ENCODE results near the gene RAB7A. TPM values are rescaled to one million over a fixed set of nuclear protein-coding genes. Genes with fewer than 3 reads are reported as not detected.

RAB7A gene
- total and polyA plus RNA-seq, 2 of the 4 experiments (the other 2 are of a cell fraction) = 57.0 to 240 TPM

DNA sequence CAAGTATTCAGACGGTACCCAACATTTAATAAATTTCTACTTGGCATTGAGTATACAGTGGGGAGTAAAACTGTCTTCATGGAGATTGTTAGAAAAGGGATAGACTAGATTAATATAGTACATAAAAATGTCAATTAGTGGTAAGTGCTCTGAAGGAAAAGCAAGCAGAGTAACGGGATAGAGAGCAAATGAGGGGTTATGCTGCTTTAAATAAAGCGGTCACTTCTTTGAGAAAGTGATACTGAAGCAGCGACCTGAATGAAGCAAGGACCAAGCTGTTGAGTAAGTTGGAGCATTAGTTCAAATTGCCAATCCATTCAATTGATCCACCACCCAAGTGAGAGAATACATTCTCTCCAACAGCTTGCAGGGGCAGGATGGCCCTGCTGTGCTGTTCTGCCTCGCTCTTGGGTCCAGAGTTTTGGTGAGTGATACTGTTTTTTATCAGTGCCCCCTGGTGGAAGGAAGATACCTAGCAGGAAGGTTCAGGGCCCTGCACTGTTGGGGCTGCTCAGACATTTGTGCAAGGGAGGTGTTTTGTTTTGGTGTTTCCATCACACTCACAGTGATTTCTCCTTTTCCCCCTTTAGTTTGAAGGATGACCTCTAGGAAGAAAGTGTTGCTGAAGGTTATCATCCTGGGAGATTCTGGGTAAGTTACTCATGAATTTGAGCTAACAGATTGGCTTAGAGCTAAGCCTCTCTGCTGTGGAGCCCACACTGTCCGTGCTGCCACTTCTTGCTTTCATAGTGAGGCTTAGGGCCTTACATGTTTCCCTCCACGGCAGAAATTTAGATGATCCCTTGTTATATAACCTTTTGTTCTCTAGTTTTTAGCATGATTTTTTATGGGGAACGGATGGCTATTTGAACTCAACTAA is 69.0 kb downstream of the RAB7A start:
- H3K4me3 ChIP-seq (ENCODE audit: insufficient read depth, low read depth, low read length) = no peak overlapping the region; the same call in 1 of the 2 replicates
- WGBS, 2 experiments (ENCODE audit: extremely low coverage in 2 of 2, insufficient read length in 1 of 2) = no CpG with 5 or more reads among the region's 8 CpGs
- H3K14ac ChIP-seq (replicated peaks; ENCODE audit: low read depth, low read length) = 0 out of 2 replicates have a peak overlapping the region, but pooled peaks have one; percentile 0
- peak; percentile 96 for ATAC-seq (ENCODE audit: low read depth)
- ChIA-PET POLR2A (ENCODE audit: unreplicated experiment) (no interaction called here), CTCF (interaction anchor here (0.6 to 5.1 kb wide), 11 partner anchors 9 to 928 kb away, joined by 3 to 36 read pairs (median 4); no protein-coding TSS in a partner anchor)
- DNase-seq = peak; percentile 61
- dilution Hi-C loops (cut with HindIII; ENCODE audit: low sequenced_read_pairs, unreplicated experiment) = no loop called here
- peak overlapping the region; percentile 3 for H2BK5ac ChIP-seq (ENCODE audit: low read depth, low read length, poor library complexity, severe bottlenecking)
- no peak overlapping the region for H3K56ac ChIP-seq (ENCODE audit: extremely low read depth, insufficient read depth, low read length)
- in situ Hi-C loops (cut with MboI; ENCODE audit: low sequenced_read_pairs) = no loop called here
- intact Hi-C loops (cut with micrococcal nuclease) = loop anchor here (1.0 to 10.0 kb wide), 3 partner anchors 69 to 170 kb away; partner anchors contain the start of gene RAB7A
- H3K4me1 ChIP-seq (ENCODE audit: control insufficient read depth, insufficient read depth, low read length) = peaks cover 6% of the 10 kb centered on the region
- H3K79me1 ChIP-seq (ENCODE audit: low read depth in 1 of 2, low read length in 2 of 2) = peaks cover 37 to 72% of the 10 kb centered on the region in 2 experiments
- no peak overlapping the region; the same call in 1 of the 2 replicates for H3K9ac ChIP-seq (ENCODE audit: low read depth, low read length)
- no TSS peak for BruUV-seq (replicated peaks)
- H2AK5ac ChIP-seq (ENCODE audit: low read depth, low read length) = peak overlapping the region; percentile 37; the same call in 1 of the 2 replicates
- no peak overlapping the region for H3K4ac ChIP-seq (ENCODE audit: low read depth, low read length)
- H2AK9ac ChIP-seq (replicated peaks; ENCODE audit: low read depth, low read length, poor library complexity) = peak overlapping the region; percentile 3
- no peak overlapping the region for H3K27ac ChIP-seq (ENCODE audit: insufficient read depth, low read length)
- no peak overlapping the region for H4K91ac ChIP-seq (ENCODE audit: insufficient read depth, low read depth, low read length)
- H2BK20ac ChIP-seq (ENCODE audit: low read depth, low read length) = no peak overlapping the region
- H3K27me3 ChIP-seq (ENCODE audit: control insufficient read depth, insufficient read depth, low read length) = no peaks in the 10 kb centered on the region
- no peak overlapping the region for H2BK15ac ChIP-seq (ENCODE audit: low read depth, low read length)
- H3K23ac ChIP-seq (ENCODE audit: low read depth, low read length) = no peak overlapping the region
- no peak overlapping the region for H3K18ac ChIP-seq (ENCODE audit: low read depth, low read length)
- no peak overlapping the region for H2AFZ ChIP-seq (replicated peaks; ENCODE audit: low read length, poor library complexity)
- no peak for TF ChIP-seq MAZ (IDR thresholded peaks at IDR 0.05; ENCODE audit: borderline replicate concordance, low read depth, low read length)
- TF ChIP-seq RAD21 (IDR thresholded peaks at IDR 0.05; ENCODE audit: low read length) = peak; percentile 64
- TF ChIP-seq, protein P1, sequence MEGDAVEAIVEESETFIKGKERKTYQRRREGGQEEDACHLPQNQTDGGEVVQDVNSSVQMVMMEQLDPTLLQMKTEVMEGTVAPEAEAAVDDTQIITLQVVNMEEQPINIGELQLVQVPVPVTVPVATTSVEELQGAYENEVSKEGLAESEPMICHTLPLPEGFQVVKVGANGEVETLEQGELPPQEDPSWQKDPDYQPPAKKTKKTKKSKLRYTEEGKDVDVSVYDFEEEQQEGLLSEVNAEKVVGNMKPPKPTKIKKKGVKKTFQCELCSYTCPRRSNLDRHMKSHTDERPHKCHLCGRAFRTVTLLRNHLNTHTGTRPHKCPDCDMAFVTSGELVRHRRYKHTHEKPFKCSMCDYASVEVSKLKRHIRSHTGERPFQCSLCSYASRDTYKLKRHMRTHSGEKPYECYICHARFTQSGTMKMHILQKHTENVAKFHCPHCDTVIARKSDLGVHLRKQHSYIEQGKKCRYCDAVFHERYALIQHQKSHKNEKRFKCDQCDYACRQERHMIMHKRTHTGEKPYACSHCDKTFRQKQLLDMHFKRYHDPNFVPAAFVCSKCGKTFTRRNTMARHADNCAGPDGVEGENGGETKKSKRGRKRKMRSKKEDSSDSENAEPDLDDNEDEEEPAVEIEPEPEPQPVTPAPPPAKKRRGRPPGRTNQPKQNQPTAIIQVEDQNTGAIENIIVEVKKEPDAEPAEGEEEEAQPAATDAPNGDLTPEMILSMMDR (conservative IDR thresholded peaks at IDR 0.05; ENCODE audit: low read depth, low read length) = peak; percentile 70
- TF ChIP-seq SMC3 (IDR thresholded peaks at IDR 0.05; ENCODE audit: low read depth, low read length) = peak; percentile 55; the same call in 1 of the 2 replicates
- H3K36me3 ChIP-seq (ENCODE audit: control insufficient read depth, insufficient read depth, low read length) = peaks cover 26% of the 10 kb centered on the region
- H4K5ac ChIP-seq (ENCODE audit: low read depth, low read length) = no peak overlapping the region
- H4K8ac ChIP-seq (ENCODE audit: low read depth in 2 of 2, low read length in 2 of 2) = peak overlapping the region in 1 of 2 experiments; percentile 41; a peak in 1 of 4 replicates
- H2BK120ac ChIP-seq (ENCODE audit: low read depth, low read length) = no peak overlapping the region
- peaks cover 47% of the 10 kb centered on the region for H4K20me1 ChIP-seq (ENCODE audit: insufficient read depth, low read length)
- peak overlapping the region; percentile 21; the same call in 1 of the 2 replicates for H3K4me2 ChIP-seq (ENCODE audit: low read depth, low read length)
- no peaks in the 10 kb centered on the region for H3K9me3 ChIP-seq (ENCODE audit: control insufficient read depth, insufficient read depth, low read length)
- peaks cover 16% of the 10 kb centered on the region for H3K9me1 ChIP-seq (ENCODE audit: insufficient read depth, low read length)
